Pancreas (tissue), 10 donors: ENCODE results near the gene OR52K1. TPM values are rescaled to one million over a fixed set of nuclear protein-coding genes. Genes with fewer than 3 reads are reported as not detected.

Source experiments
- ATAC-seq, 4 donors: fragments of 200-7000 bp; cut with Tn5 transposase; one replicate each; pipeline versions ENCODE4 v1.8.0 to v1.9.1; 2020; ENCODE audit warnings: mild to moderate bottlenecking in 4 of 4, moderate library complexity in 4 of 4
- DNase-seq, 6 donors: peaks; one replicate each; pipeline ENCODE4 v3.0.0-alpha.2; 2020
- FAIRE-seq: peaks from 2 replicates; lab custom pipeline; 2012; peaks lifted over from hg19 to GRCh38; lab: Jason Lieb, UNC
- H3K27ac ChIP-seq, 4 donors: fragments of 200-600 bp; sonication (generic); 1 replicate in 3 of 4; 2 replicates in 1 of 4; pipeline versions ENCODE4 v1.5.0 to v1.8.0; 2020
- H3K27me3 ChIP-seq, 4 donors: fragments of 200-600 bp; one replicate each; pipeline ENCODE4 v1.8.0; 2021
- H3K36me3 ChIP-seq, 3 donors: fragments of 200-600 bp; sonication (generic) in 1 of 3; one replicate each; pipeline versions ENCODE4 v1.5.0 to v1.8.0; 2020 to 2021
- H3K4me1 ChIP-seq, 3 donors: fragments of 200-600 bp; one replicate each; pipeline ENCODE4 v1.8.0; 2021
- H3K4me3 ChIP-seq, 4 donors: fragments of 200-600 bp; sonication (generic) in 2 of 4; one replicate each; pipeline versions ENCODE4 v1.5.0 to v1.8.0; 2020 to 2021
- H3K9me3 ChIP-seq, 4 donors: fragments of 200-600 bp; one replicate each; pipeline ENCODE4 v1.8.0; 2021
- CTCF ChIP-seq, 4 donors: fragments of 200-600 bp; sonication (generic) in 3 of 4; IDR thresholded peaks; one replicate each; pipeline versions ENCODE4 v1.5.0 to v1.8.0; 2021; ENCODE audit warnings: antibody characterized with exemption in 4 of 4
- WGBS, 2 donors: extraction: QIAGEN DNeasy Blood & Tissue Kit; methylation state at CpG; one replicate each; pipeline ENCODE4 v1.1.7; 2013; 5-methylcytosine and 5-hydroxymethylcytosine counted together
- intact Hi-C, 3 donors: fragments of 100-400 bp; cut with DNase I; formaldehyde crosslinking; loops; one replicate each; pipeline versions ENCODE4 v1.11.1 to v1.14.2; 2022
- polyA plus RNA-seq, 2 donors: library from polyadenylated mRNA; stranded (reverse); fragments of 200-250 nt; gene quantifications; one replicate each; pipeline ENCODE4 v1.2.3, GENCODE V29; 2013
- total RNA-seq, 6 donors: library from RNA; stranded (reverse); fragmentation: NEBNext Ultra II Directional in 4 of 6; extraction: Animal tissue kit (Norgen Biotek cat#: 25700) in 4 of 6; gene quantifications; one replicate each; pipeline versions ENCODE4 v1.2.1 to v1.2.4, GENCODE V29; 2021 to 2023
- donor health status: healthy with polysubstance abuse.
- donor health status: DM: no; HTN: no; CAD: no; lungs with moderate emphysema.
- donor health status: DM: no; HTN: no; CAD: no.
- donor health status: control.
- donor health status: control.
- donor health status: Bipolar disorder and iron deficiency.
- donor health status: DM: yes; HTN: yes; CAD: no.
- donor health status: DM: no; HTN: no; CAD: no.
- donor health status: DM: no; HTN: no; CAD: no.
- donor health status: DM: yes; HTN: yes; CAD: no.

The OR52K1 gene
- total and polyA plus RNA-seq, 8 donors = 0.06 TPM; not detected in 7

DNA sequence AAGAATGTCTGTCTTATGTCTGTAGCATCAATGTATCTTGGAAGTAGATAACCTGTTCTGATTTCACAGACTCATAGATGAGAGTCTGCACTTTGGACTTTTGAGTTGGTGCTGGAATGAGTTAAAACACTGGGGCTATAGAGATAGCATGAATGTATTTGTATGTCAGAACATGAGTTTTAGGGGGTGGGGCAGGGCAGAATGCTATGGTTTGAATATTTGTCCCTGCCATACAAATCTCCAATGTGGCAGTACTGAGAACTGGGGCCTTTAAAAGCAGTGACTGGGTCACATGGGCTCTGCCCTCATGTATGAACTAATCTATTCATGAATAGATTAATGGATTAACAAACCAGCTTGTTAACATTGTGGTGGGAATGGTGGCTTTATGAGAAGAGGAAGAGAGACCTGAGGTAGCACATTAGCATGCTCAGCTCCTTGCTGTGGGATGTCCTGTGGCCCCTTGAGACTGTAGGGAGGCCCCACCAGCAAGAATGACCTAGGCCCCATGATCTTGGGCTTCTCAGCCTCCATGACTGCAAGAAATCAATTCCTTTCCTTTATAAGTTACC is 15.5 kb upstream of the OR52K1 start:
- TF ChIP-seq CTCF (IDR thresholded peaks at IDR 0.05) = no peak
- no peaks in the 10 kb centered on the region for H3K27me3 ChIP-seq
- H3K36me3 ChIP-seq = no peaks in the 10 kb centered on the region
- no peak for FAIRE-seq
- no peaks in the 10 kb centered on the region for H3K4me1 ChIP-seq
- H3K4me3 ChIP-seq = no peak overlapping the region
- intact Hi-C loops = no loop called here
- no peak overlapping the region for H3K27ac ChIP-seq
- DNase-seq = no peak
- no peak for ATAC-seq
- H3K9me3 ChIP-seq = no peaks in the 10 kb centered on the region

DNA sequence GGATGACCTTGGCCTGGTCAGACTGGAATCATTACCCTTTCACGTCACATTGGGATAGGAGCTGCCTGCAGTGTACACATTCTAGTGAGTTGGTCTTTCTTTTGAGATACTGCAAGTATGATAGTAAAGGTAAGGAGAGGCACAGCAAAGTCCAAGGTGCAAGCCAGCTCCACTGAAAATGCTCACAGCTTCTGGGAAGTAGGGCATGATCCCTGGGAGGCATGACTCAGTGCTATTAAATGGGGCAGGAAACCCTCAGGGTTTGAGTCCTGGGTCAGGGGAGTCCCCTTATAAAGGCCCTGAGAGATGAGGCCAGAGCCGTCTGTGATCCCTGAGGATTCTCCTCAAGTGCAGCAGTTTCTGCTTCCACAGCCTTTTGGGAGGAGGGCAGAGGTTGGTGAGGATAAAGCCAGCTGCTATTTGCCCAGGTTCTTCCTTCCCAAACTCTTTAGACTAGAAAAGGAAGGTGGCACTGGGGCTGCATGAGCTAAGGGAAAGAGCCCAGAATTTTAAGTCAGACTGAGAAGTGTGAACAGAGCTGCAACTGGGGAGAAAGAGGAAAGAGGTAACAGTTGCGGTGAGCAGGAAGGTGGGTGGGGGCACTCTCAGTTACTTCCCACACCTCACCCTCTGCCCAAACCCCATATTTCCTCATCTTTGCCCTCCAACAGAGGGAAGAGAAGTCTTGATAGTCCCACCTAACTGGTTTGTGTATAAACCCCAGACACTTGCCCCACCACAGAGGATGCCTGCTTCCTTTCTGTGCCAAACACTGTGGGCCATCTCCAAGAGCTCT is 14.4 kb upstream of the OR52K1 start:
- H3K36me3 ChIP-seq = no peaks in the 10 kb centered on the region
- 66 to 70% methylated on average over 3 of the region's 3 CpGs for WGBS, 2 donors
- ATAC-seq = no peak
- intact Hi-C loops = no loop called here
- no peaks in the 10 kb centered on the region for H3K27me3 ChIP-seq
- H3K27ac ChIP-seq = no peak overlapping the region
- no peak for TF ChIP-seq CTCF (IDR thresholded peaks at IDR 0.05)
- no peak for FAIRE-seq
- H3K9me3 ChIP-seq = no peaks in the 10 kb centered on the region
- H3K4me3 ChIP-seq = no peak overlapping the region
- no peak for DNase-seq
- no peaks in the 10 kb centered on the region for H3K4me1 ChIP-seq

- Histone ChIP-seq H3K4me3 (no peak overlapping the region), H3K4me1 (no peaks in the 10 kb centered on the region), H3K27me3 (no peaks in the 10 kb centered on the region), H3K9me3 (no peaks in the 10 kb centered on the region), H3K27ac (no peak overlapping the region), H3K36me3 (no peaks in the 10 kb centered on the region)
- FAIRE-seq (no peak), DNase-seq (no peak), ATAC-seq (no peak)
- intact Hi-C loops = no loop called here
- WGBS, 2 donors = 62 to 79% methylated on average over 1 of the region's 1 CpG
- no peak for TF ChIP-seq CTCF (IDR thresholded peaks at IDR 0.05)
Observed at GRCh38 chr11:4479644-4480043, 2.8 kb upstream of the OR52K1 start.

- DNase-seq (no peak), FAIRE-seq (no peak), ATAC-seq (no peak)
- H3K27me3 ChIP-seq = no peaks in the 10 kb centered on the region
- no peak overlapping the region for H3K4me3 ChIP-seq
- intact Hi-C loops = no loop called here
- H3K9me3 ChIP-seq = no peaks in the 10 kb centered on the region
- no peaks in the 10 kb centered on the region for H3K4me1 ChIP-seq
- TF ChIP-seq CTCF (IDR thresholded peaks at IDR 0.05) = no peak
- WGBS, 2 donors = 81 to 86% methylated on average over 4 of the region's 4 CpGs
- H3K36me3 ChIP-seq = no peaks in the 10 kb centered on the region
- H3K27ac ChIP-seq = no peak overlapping the region
Observed at GRCh38 chr11:4480577-4481239, 1.7 kb upstream of the OR52K1 start.

- no peak for FAIRE-seq
- no peaks in the 10 kb centered on the region for H3K36me3 ChIP-seq
- no peaks in the 10 kb centered on the region for H3K9me3 ChIP-seq
- H3K4me1 ChIP-seq = no peaks in the 10 kb centered on the region
- H3K27ac ChIP-seq = no peak overlapping the region
- no peak for ATAC-seq
- no peak overlapping the region for H3K4me3 ChIP-seq
- H3K27me3 ChIP-seq = no peaks in the 10 kb centered on the region
- no peak for TF ChIP-seq CTCF (IDR thresholded peaks at IDR 0.05)
- DNase-seq = no peak
- intact Hi-C loops = no loop called here
Observed at GRCh38 chr11:4481240-4481582, 1.2 kb upstream of the OR52K1 start.
